Esophagus muscularis mucosa (tissue), 4 donors: ENCODE data around the gene POU5F1.

Experiments
- EP300 ChIP-seq: sonication (generic); formaldehyde crosslinking; IDR thresholded peaks from one replicate; pipeline ENCODE4 v1.6.1; 2017; ENCODE audit warnings: antibody characterized with exemption
- POLR2A ChIP-seq: fragments of 450-650 bp; IDR thresholded peaks from one replicate; pipeline ENCODE4 v1.6.1; 2017; ENCODE audit warnings: antibody characterized with exemption, moderate library complexity, mild to moderate bottlenecking, low read depth
- POLR2AphosphoS5 ChIP-seq, 2 donors: sonication (generic); formaldehyde crosslinking; IDR thresholded peaks; one replicate each; pipeline ENCODE4 v1.6.1; 2017; ENCODE audit warnings: antibody characterized with exemption in 2 of 2
- TF ChIP-seq, protein P1 (sequence below), 3 experiments: fragments of 200-600 bp in 2 of 3; fragments of 450-650 bp in 1 of 3; sonication (generic) in 2 of 3; IDR thresholded peaks; one replicate each; pipeline ENCODE4 v1.5.1; 2017 to 2019; ENCODE audit warnings: antibody characterized with exemption in 3 of 3, mild to moderate bottlenecking in 2 of 3, moderate library complexity in 1 of 3

GRCh38 chr6:31203345-31203979 is 33.0 kb upstream of the POU5F1 start:
- peak in 1 of 2 donors; percentile 31 for TF ChIP-seq POLR2AphosphoS5 (IDR thresholded peaks at IDR 0.05)
- TF ChIP-seq, protein P1, sequence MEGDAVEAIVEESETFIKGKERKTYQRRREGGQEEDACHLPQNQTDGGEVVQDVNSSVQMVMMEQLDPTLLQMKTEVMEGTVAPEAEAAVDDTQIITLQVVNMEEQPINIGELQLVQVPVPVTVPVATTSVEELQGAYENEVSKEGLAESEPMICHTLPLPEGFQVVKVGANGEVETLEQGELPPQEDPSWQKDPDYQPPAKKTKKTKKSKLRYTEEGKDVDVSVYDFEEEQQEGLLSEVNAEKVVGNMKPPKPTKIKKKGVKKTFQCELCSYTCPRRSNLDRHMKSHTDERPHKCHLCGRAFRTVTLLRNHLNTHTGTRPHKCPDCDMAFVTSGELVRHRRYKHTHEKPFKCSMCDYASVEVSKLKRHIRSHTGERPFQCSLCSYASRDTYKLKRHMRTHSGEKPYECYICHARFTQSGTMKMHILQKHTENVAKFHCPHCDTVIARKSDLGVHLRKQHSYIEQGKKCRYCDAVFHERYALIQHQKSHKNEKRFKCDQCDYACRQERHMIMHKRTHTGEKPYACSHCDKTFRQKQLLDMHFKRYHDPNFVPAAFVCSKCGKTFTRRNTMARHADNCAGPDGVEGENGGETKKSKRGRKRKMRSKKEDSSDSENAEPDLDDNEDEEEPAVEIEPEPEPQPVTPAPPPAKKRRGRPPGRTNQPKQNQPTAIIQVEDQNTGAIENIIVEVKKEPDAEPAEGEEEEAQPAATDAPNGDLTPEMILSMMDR (IDR thresholded peaks at IDR 0.05) = no peak
- TF ChIP-seq POLR2A = peak; percentile 10
- TF ChIP-seq EP300 = no peak
